ENCODE data around the gene MED25. TPM values are rescaled to one million over a fixed set of nuclear protein-coding genes. Genes with fewer than 3 reads are reported as not detected.

MED25 gene
- total and polyA plus RNA-seq, 2 of the 8 experiments (the other 6 are each of a cell fraction or from before 2014, with no cell fraction given) = 21.6 to 71.4 TPM

- Histone ChIP-seq H2BK5ac (ENCODE audit: low read depth, low read length) (no peak overlapping the region), H3K4ac (replicated peaks; ENCODE audit: insufficient read length, low read depth, low read length) (no peak overlapping the region), H2AFZ (ENCODE audit: low read length) (no peak overlapping the region), H3K4me2 (ENCODE audit: insufficient read depth in 1 of 2, low read depth in 2 of 2, low read length in 2 of 2) (no peak overlapping the region), H4K91ac (replicated peaks; ENCODE audit: insufficient read length, low read length) (no peak overlapping the region), H3K27me3 (replicated peaks in 1 of 4; ENCODE audit: control insufficient read depth in 3 of 4, extremely low read depth in 1 of 4, insufficient read depth in 3 of 4, low read length in 3 of 4) (no peaks in the 10 kb centered on the region), H3K27ac (ENCODE audit: low read depth, low read length) (no peak overlapping the region), H3K23ac (ENCODE audit: insufficient read length) (no peak overlapping the region), H3K4me3 (ENCODE audit: extremely low read depth in 1 of 4, insufficient read depth in 2 of 4, low read depth in 3 of 4, low read length in 4 of 4) (no peak overlapping the region), H3K9ac (replicated peaks in 1 of 4; ENCODE audit: extremely low read depth in 1 of 4, low read depth in 3 of 4, low read length in 3 of 4) (no peak overlapping the region), H4K8ac (ENCODE audit: extremely low read depth, insufficient read depth, low read length) (no peak overlapping the region; the same call in 1 of the 2 replicates), H2BK20ac (ENCODE audit: low read length) (no peak overlapping the region), H3K14ac (ENCODE audit: insufficient read length) (no peak overlapping the region), H3K36me3 (ENCODE audit: control insufficient read depth in 2 of 4, insufficient read depth in 4 of 4, low read length in 3 of 4) (peaks cover 10 to 32% (median 23%) of the 10 kb centered on the region in 4 experiments; a peak in 5 of 8 replicates), H4K5ac (ENCODE audit: insufficient read length, low read depth, low read length) (no peak overlapping the region), H2BK12ac (ENCODE audit: low read depth, low read length) (no peak overlapping the region), H4K20me1 (replicated peaks in 1 of 2; ENCODE audit: control insufficient read depth in 1 of 2, insufficient read depth in 2 of 2, low read length in 2 of 2) (peaks cover 11 to 13% of the 10 kb centered on the region in 2 experiments), H2AK5ac (ENCODE audit: low read depth, low read length) (no peak overlapping the region), H2BK120ac (replicated peaks; ENCODE audit: low read depth, low read length) (no peak overlapping the region), H3K4me1 (replicated peaks in 1 of 4; ENCODE audit: control insufficient read depth in 3 of 4, insufficient read depth in 4 of 4, low read length in 3 of 4) (no peaks in the 10 kb centered on the region), H2BK15ac (ENCODE audit: low read length) (no peak overlapping the region), H3K9me3 (ENCODE audit: insufficient read depth in 2 of 2, low read depth in 1 of 2, low read length in 1 of 2) (no peaks in the 10 kb centered on the region), H3K18ac (ENCODE audit: extremely low read depth, low read length) (no peak overlapping the region), H3K56ac (replicated peaks; ENCODE audit: insufficient read length, low read depth, low read length) (no peak overlapping the region), H3K23me2 (ENCODE audit: low read depth, low read length) (no peaks in the 10 kb centered on the region), H3K79me2 (ENCODE audit: control insufficient read depth in 1 of 2, insufficient read depth in 2 of 2, low read length in 2 of 2) (peaks cover 0 to 12% of the 10 kb centered on the region in 2 experiments; a peak in 2 of 4 replicates), H3K79me1 (ENCODE audit: low read depth, low read length) (peaks cover 13% of the 10 kb centered on the region)
- WGBS, 2 experiments (ENCODE audit: extremely low coverage in 1 of 2, insufficient coverage in 1 of 2, insufficient read length in 1 of 2, insufficient replicate concordance in 2 of 2, low coverage in 1 of 2, low lambda C conversion rate in 2 of 2, missing lambda C conversion rate in 1 of 2) = 93% methylated on average over 13 of the region's 18 CpGs; no CpG with 5 or more reads in 1 of the 2 experiments
- DNase-seq (ENCODE audit: low read depth in 1 of 2, low spot score in 2 of 2) = no peak
- CTCF ChIA-PET (ENCODE audit: partially characterized antibody) = interaction anchor here (0.6 to 2.0 kb wide), 5 partner anchors 10 to 1856 kb away, joined by 3 to 5 read pairs (median 3); no protein-coding TSS in a partner anchor
- POLR2A ChIA-PET (ENCODE audit: partially characterized antibody) = interaction anchor here (0.6 to 2.7 kb wide), 5 partner anchors 10 to 64 kb away, joined by 3 to 9 read pairs (median 3); partner anchors contain the start of genes FUZ, MED25 and PTOV1
- FAIRE-seq = no peak
- TF ChIP-seq KDM1A (IDR thresholded peaks at IDR 0.05; ENCODE audit: borderline replicate concordance, low read length) (no peak), NRF1 (IDR thresholded peaks at IDR 0.05; ENCODE audit: low read depth, low read length) (no peak), SP1 (IDR thresholded peaks at IDR 0.05; ENCODE audit: low read depth, low read length) (no peak), RNF2 (IDR thresholded peaks at IDR 0.05; ENCODE audit: borderline replicate concordance, low read depth, low read length, missing control alignments, poor library complexity, severe bottlenecking) (no peak)
Observed at GRCh38 chr19:49829721-49830120, 11.6 kb downstream of the MED25 start.
